GM19452 (cell line): ENCODE data around the gene PFKL.

Source experiments
- ATAC-seq: cut with Tn5 transposase; IDR thresholded peaks from one replicate; pipeline ENCODE4 v1.9.1; 2021; ENCODE audit not compliant: unreplicated experiment

PFKL gene

GRCh38 chr21:44310628-44311507 is 11.0 kb downstream of the PFKL start:
- no peak for ATAC-seq

DNA sequence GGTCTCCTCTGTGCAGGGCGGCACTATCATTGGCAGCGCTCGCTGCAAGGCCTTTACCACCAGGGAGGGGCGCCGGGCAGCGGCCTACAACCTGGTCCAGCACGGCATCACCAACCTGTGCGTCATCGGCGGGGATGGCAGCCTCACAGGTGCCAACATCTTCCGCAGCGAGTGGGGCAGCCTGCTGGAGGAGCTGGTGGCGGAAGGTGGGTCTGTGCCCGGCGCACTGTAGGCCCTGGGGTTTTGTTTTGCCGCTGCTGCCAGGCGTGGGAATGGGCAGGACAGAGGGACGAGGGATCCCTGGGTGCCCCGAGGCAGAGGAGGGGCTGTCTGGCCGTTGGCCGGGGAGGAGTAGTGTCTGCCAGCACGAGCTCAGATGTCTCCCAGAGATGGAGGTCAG is 12.2 kb downstream of the PFKL start:
- ATAC-seq: no peak

GRCh38 chr21:44312716-44313115 is 12.9 kb downstream of the PFKL start:
- ATAC-seq: no peak

DNA sequence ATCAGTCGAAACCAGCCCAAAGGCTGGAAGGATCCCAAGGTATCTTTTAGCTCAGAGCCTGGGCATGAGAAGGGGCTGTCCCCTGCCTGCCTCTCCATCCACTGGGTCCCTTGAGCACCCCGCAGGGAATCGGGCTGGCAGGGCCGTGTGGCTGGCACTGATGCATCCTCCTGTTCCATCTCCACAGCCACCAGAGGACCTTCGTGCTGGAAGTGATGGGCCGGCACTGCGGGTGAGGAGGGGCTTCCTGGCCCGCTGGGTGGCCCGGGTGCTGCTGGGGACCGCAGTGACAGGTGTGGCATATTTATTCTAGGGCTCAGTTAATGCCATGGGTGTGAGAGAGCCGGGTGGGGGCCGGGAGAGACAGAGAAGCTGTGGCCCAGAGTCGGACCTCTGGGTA is 13.6 kb downstream of the PFKL start:
- ATAC-seq: no peak

DNA sequence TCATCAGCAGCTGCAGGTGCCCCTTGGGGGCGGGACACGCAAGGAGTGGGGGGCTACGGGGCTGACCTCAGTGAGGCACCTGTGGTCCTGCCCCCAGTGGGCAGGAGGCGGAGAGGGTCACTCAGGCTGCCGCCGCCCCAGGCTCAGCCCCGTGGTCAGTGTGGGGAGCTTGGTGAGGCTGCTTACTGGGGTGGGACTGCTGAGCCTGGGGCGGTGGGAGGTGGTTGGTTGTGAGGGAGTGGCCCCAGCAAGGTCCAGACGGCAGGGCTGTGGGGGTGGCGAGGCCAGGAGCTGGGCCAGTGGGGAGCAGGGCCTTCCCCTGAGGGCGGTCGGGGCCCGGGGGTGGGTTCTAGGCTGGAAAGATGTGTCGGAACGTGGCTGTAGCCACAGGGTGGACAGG is 14.3 kb downstream of the PFKL start:
- no peak for ATAC-seq

- ATAC-seq: no peak
These were observed 14.7 kb downstream of the PFKL start for GRCh38 chr21:44314561-44314960.

DNA sequence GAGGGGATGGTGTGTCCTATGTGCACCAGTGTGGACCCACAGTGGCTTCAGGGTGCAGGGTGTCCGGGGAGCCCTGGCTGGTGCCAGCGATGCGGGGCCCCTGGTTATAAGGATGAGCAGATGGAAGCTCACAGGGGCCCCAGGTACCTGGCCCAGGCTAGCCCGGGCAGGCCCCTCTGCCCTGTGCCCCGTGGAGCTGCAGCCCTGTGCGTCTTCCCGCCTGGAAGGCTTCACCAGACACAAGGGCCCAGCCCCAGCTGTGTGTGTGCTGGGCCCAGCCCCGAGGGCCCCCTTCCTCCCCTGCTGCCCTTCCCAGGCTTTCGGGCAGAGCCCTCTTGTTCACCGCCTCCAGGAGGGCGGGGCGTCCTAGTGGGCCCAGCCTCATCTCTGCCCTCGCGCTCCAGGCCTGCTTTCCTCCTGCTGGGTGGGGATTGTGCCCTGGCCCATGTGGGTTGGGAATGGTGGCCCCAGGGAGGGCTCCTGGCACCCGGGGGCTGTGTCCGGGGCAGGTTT is 15.9 kb downstream of the PFKL start:
- ATAC-seq: no peak

DNA sequence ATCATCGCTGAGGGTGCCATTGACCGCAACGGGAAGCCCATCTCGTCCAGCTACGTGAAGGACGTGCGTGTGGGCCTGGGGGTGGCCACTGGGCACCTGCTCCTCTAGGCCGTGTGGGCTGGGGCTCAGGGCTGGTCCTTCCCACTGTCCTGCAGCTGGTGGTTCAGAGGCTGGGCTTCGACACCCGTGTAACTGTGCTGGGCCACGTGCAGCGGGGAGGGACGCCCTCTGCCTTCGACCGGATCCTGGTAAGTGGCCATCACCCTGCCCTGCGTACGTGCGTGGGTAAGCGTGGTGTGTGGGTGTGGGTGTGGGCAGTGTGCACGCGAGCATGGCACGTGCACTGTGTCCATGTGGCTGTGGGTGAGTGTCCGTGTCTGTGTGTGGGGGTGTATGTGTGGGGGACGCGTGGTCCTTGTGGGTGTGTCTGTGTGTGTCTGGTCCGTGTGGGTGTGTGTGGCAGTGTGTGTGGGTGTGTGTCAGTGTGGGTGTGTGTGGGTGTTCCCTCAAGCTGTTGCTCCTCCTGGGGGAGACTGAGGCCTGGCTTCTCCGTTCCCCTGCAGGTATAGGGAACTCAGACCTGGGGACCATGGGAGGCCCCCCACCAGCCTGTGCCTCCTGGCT is 16.5 kb downstream of the PFKL start:
- no peak for ATAC-seq

- ATAC-seq: no peak
These were observed 17.5 kb downstream of the PFKL start for GRCh38 chr21:44317241-44317782.

DNA sequence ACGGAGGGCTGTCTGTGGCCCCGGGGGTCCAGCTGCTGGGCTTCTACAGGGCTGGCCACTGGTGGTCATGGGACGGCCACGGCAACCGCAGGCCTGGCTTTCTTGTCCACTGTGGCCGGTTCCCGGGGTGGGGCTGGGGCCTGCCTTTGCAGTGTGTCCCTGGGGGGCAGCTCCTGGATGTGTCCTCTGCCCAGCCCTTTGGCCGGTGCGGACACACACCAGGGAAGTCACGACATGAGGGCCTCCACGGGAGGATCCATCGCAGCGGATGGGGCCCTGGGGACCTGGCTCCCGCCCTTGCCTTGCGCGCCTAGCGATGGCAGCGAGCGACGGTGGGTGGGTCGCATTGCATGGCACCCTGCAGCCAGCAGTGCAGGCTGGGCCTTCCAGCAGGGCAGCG is 18.0 kb downstream of the PFKL start:
- ATAC-seq: no peak

DNA sequence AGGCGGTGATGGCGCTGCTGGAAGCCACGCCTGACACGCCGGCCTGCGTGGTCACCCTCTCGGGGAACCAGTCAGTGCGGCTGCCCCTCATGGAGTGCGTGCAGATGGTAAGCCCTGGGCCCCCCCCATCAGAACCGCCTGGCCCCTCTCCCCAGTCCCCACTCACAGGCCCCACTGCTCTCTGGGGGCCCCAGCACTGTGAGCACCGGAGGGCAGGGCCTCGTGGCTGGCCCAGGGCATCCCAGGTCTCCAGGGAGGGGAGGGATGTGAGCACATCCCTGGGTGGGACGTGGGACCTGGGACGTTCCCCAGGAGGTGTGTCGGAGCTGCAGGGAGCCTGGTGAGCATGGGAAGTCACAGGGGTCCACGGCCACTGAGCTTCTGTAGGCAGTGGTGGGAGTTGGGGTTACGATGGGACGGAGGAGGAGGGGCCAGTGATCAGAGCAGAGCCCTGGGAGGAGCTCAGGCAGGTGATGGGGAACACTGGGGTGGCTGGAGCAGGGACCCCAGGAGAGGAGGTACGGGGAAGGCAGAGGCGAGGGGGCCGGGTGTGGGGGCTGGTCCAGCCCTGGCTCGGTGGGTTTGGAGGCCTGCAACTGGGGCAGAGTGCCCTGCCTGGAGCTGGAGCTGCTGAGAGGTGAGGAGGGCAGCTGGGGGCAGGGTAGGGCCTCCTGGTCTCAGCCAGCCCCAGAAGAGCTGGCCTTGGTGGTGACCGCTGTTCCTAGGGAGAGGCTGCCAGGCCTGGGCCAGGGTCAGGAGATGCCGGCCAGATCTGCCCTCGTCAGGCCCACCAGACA is 18.8 kb downstream of the PFKL start:
- no peak for ATAC-seq

DNA sequence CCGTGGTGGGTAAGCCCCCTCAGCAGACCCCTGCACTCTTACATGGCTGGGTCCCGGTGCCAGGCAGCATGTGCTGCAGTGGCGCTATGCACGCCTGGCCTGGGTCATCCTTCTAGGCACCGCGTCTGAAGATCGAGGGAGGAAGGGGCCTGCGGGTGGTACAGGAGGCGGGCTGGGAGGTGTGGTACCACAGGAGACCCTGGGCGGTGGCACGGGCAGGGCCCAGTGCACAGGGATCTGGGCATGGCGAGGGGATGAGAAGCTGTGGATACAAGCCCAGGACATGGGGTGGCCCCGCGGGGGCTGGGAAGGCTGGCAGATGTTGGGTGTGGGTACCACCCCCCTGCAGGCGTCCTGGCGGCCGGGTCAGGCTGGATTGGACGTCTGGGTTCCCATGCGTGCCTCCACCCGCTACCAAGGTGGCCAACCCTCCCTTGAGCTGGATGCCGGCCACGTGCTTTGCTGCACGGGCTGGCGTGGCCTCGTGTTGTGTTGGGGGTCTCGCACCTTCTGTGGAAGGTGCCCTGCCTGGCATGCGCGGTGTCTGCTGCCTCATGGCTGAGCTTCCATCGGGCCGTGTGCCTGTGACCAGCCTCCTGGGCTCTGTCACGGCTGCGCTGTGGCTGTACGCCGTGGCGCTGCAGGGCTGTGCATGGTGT is 19.7 kb downstream of the PFKL start:
- no peak for ATAC-seq

DNA sequence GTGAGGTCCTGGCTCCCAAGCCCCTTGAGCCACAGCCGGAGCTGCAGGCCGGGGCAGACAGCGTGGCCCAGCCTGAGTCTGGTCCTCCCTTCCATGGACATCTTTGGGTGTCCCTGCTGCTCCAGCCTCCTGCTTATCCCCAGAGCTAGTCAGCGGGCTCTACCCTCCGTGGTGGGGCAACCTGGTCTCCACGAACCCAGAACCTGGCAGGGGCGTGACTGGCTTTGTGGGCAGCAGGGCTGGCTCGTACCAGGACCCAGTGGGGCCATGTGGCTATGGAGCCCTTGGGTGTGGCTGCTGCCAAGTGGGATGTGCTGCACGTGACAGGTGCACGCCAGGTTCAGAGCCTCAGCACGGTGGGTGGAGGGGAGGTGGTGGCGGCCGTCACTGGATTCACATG is 21.0 kb downstream of the PFKL start:
- ATAC-seq: no peak

GRCh38 chr21:44321846-44322450 is 22.1 kb downstream of the PFKL start:
- no peak for ATAC-seq

DNA sequence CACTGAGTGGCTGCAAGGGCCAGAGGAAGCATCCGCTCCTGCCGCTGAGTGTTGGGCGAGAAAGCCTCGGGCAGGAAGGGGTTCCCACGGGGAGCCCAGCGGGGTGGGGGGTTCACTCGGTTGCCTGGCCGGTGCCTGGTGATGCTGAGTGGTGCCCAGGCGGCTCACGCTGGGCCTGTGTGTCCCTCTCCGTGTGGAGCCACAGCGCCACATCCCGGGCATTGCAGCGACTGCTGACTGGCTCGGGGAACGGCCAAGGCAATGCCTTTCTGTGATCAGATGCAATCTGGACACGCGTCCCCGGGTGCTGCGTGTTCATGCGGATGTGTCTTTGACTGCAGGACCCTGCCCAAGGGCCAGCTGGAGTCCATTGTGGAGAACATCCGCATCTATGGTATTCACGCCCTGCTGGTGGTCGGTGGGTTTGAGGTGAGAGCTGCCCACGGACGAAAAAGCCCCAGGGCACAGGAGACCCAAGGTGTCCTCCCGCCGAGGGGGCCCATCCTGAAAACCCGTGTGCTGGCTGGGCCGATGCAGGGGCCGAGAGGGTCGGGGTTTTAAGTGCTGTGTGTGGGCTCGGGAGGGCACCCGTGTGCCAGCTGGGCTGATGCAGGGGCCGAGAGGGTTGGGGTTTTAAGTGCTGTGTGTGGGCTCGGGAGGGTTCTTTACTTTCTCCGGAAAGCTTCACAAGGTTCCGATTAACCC is 22.9 kb downstream of the PFKL start:
- no peak for ATAC-seq

DNA sequence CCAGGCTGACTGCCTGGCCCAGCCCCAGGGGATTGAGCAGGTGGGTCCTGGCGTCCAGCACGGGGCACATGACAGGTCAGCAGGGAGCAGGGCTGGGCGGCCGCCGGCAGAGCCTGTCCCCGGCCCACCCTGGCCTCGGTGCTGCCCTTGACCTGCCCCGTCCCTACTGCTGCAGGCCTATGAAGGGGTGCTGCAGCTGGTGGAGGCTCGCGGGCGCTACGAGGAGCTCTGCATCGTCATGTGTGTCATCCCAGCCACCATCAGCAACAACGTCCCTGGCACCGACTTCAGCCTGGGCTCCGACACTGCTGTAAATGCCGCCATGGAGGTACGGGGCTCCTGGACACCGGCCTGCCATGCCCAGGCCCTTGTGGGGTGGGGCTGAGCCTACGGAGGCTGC is 23.7 kb downstream of the PFKL start:
- ATAC-seq: no peak

- ATAC-seq: no peak
These were observed 24.4 kb downstream of the PFKL start for GRCh38 chr21:44324106-44324853.

DNA sequence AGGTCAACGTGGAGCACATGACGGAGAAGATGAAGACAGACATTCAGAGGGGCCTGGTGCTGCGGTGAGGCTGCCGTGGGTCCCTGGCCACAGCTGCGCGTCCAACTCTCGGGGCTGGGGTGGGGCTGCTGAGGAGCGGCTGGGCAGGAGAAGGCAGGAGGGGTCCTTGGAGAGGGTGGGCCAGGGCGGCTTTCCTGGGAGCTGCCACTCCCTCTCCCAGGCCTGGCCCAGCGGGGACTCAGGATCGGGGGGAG is 24.9 kb downstream of the PFKL start:
- ATAC-seq: no peak
